HG02885 (cell line): Measurements from ENCODE around the gene UBE2I.

Source experiments
- ATAC-seq: cut with Tn5 transposase; IDR thresholded peaks from one replicate; pipeline ENCODE4 v1.9.1; 2021; ENCODE audit warnings: mild to moderate bottlenecking; ENCODE audit not compliant: unreplicated experiment, poor library complexity

The UBE2I gene

GRCh38 chr16:1374418-1375297 is 65.2 kb downstream of the UBE2I start:
- ATAC-seq: no peak

GRCh38 chr16:1375298-1375640 is 65.8 kb downstream of the UBE2I start:
- no peak for ATAC-seq

GRCh38 chr16:1375741-1376410 is 66.4 kb downstream of the UBE2I start:
- ATAC-seq: no peak
